ENCODE results near the gene ASTN2.

ASTN2 gene

DNA sequence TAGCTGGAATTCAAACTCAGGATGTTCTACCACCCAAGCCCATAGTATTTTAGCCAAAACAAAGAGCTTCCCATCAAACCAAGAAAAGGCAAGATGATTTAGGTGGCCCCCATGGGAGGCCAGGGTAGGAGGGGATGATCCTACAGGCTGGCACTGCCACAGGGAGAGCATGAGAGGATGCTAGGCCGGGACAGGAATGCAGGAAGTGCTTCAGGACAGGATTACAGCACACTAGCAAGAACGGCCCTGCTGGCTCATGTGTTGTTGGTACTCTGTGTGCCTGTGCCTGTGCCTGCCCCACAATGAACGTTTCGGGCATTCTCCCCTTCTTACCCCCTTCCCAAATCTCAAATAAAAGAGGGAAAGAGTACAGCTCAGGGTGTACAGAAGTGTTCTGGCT is 838.5 kb downstream of the ASTN2 start:
- Histone ChIP-seq H3K36me3 (ENCODE audit: insufficient read depth, low read length) (no peaks in the 10 kb centered on the region), H3K9me3 (ENCODE audit: insufficient read depth, low read depth, low read length) (no peaks in the 10 kb centered on the region), H3K27me3 (ENCODE audit: insufficient read depth, low read length) (no peaks in the 10 kb centered on the region), H3K4me1 (ENCODE audit: insufficient read depth, low read length) (no peaks in the 10 kb centered on the region), H3K4me3 (ENCODE audit: low read length) (no peak overlapping the region), H3K9ac (ENCODE audit: low read depth, low read length) (no peak overlapping the region), H3K27ac (ENCODE audit: low read depth, low read length) (no peak overlapping the region)
- WGBS, result 89% methylated on average over 4 of the region's 4 CpGs

- Histone ChIP-seq H3K9ac (ENCODE audit: low read depth, low read length) (no peak overlapping the region), H3K9me3 (ENCODE audit: insufficient read depth, low read depth, low read length) (no peaks in the 10 kb centered on the region), H3K4me1 (ENCODE audit: insufficient read depth, low read length) (peaks cover 5% of the 10 kb centered on the region; the same call in 1 of the 2 replicates), H3K27me3 (ENCODE audit: insufficient read depth, low read length) (no peaks in the 10 kb centered on the region), H3K27ac (ENCODE audit: low read depth, low read length) (no peak overlapping the region), H3K36me3 (ENCODE audit: insufficient read depth, low read length) (no peaks in the 10 kb centered on the region), H3K4me3 (ENCODE audit: low read length) (no peak overlapping the region)
- 81% methylated on average over 1 of the region's 1 CpG for WGBS
Measured at GRCh38 chr9:116574027-116574679, 840.7 kb downstream of the ASTN2 start.

- WGBS, result 41% methylated on average over 12 of the region's 12 CpGs
- peaks cover 12% of the 10 kb centered on the region; the same call in 1 of the 2 replicates for H3K4me1 ChIP-seq (ENCODE audit: insufficient read depth, low read length)
- H3K27ac ChIP-seq (ENCODE audit: low read depth, low read length), result no peak overlapping the region
- no peak overlapping the region for H3K9ac ChIP-seq (ENCODE audit: low read depth, low read length)
- H3K27me3 ChIP-seq (ENCODE audit: insufficient read depth, low read length), result no peaks in the 10 kb centered on the region
- H3K36me3 ChIP-seq (ENCODE audit: insufficient read depth, low read length), result no peaks in the 10 kb centered on the region
- H3K4me3 ChIP-seq (ENCODE audit: low read length), result no peak overlapping the region
- no peaks in the 10 kb centered on the region for H3K9me3 ChIP-seq (ENCODE audit: insufficient read depth, low read depth, low read length)
Measured at GRCh38 chr9:116572095-116572748, 842.6 kb downstream of the ASTN2 start.

DNA sequence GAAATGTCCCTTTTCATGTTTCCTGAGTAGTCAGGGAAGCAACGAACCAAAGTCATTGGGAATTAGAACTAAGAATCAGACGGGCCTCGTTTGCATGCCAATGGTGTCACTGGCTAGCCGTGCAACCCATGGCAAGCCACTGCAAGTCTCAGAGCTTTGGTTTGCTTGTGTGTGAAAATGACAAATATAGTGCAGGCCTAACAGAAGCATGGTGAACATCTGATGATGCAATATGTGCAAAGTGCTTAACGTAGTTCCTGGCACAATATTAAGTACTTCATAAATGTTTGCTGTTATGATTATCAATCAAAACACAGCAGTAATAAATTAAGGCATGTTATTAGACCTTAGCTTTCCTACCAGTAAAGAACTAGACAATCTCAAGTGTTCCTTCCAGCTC is 845.7 kb downstream of the ASTN2 start:
- Histone ChIP-seq H3K4me1 (ENCODE audit: insufficient read depth, low read length) (peaks cover 12% of the 10 kb centered on the region; the same call in 1 of the 2 replicates), H3K27ac (ENCODE audit: low read depth, low read length) (no peak overlapping the region), H3K9me3 (ENCODE audit: insufficient read depth, low read depth, low read length) (no peaks in the 10 kb centered on the region)

GRCh38 chr9:116566677-116567488 is 848.0 kb downstream of the ASTN2 start:
- Histone ChIP-seq H3K27ac (ENCODE audit: low read depth, low read length) (no peak overlapping the region), H3K4me3 (ENCODE audit: low read length) (no peak overlapping the region), H3K9ac (ENCODE audit: low read depth, low read length) (no peak overlapping the region)

More for the DNA sequence above, 845.7 kb downstream of the ASTN2 start:
- Histone ChIP-seq H3K36me3 (ENCODE audit: insufficient read depth, low read length) (no peaks in the 10 kb centered on the region), H3K9ac (ENCODE audit: low read depth, low read length) (no peak overlapping the region), H3K4me3 (ENCODE audit: low read length) (no peak overlapping the region), H3K27me3 (ENCODE audit: insufficient read depth, low read length) (no peaks in the 10 kb centered on the region)
- WGBS, result 48% methylated on average over 5 of the region's 5 CpGs

DNA sequence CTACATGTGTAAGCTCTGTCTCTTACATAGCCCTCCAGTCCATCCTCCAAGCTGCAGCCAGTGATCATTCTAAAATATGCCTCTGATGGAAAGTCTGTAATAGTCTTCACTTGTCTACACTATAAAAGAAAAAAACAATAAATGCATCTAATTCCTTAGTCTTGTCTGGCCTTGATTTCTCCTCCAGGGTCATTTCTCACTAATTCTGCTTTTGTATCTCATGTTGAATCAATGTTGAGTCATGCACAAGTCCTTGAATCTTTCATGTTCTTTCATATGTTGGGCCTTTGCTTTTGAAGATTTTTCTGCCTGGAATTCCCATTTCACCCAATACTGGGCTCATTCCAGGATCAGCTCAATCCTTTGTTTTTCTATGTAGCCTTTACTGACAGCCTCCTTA is 848.9 kb downstream of the ASTN2 start:
- Histone ChIP-seq H3K36me3 (ENCODE audit: insufficient read depth, low read length) (no peaks in the 10 kb centered on the region), H3K4me3 (ENCODE audit: low read length) (no peak overlapping the region), H3K27ac (ENCODE audit: low read depth, low read length) (no peak overlapping the region), H3K27me3 (ENCODE audit: insufficient read depth, low read length) (no peaks in the 10 kb centered on the region), H3K9ac (ENCODE audit: low read depth, low read length) (no peak overlapping the region), H3K4me1 (ENCODE audit: insufficient read depth, low read length) (peaks cover 12% of the 10 kb centered on the region; the same call in 1 of the 2 replicates), H3K9me3 (ENCODE audit: insufficient read depth, low read depth, low read length) (no peaks in the 10 kb centered on the region)

More at GRCh38 chr9:116566677-116567488, 848.0 kb downstream of the ASTN2 start:
- Histone ChIP-seq H3K36me3 (ENCODE audit: insufficient read depth, low read length) (no peaks in the 10 kb centered on the region), H3K27me3 (ENCODE audit: insufficient read depth, low read length) (no peaks in the 10 kb centered on the region), H3K9me3 (ENCODE audit: insufficient read depth, low read depth, low read length) (no peaks in the 10 kb centered on the region), H3K4me1 (ENCODE audit: insufficient read depth, low read length) (peaks cover 12% of the 10 kb centered on the region; the same call in 1 of the 2 replicates)
- 94% methylated on average over 4 of the region's 5 CpGs for WGBS

DNA sequence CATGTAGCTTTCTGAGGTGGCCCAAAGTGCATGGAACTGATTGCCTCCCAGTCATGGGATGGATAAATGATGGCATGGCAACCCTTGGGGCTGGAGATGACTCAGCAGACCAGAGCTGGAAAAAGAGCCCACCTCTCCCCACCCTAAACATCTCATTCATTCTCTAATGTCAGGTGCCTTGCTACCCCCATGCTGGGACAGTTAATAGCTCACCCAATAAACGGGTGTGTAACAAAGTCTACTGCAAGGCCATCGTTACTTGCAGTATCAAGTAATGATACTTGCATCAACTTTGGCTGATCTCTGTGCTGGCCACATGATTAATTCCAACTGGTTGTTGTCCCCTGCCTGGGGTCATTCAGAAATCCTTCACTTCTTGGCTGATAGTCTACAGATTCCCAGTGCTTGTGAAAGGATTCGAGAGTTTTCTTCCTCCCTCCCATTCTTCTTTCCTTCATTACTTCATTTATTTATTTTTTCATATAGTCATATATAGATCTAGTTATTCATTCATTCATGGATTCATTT is 850.5 kb downstream of the ASTN2 start:
- Histone ChIP-seq H3K27ac (ENCODE audit: low read depth, low read length) (no peak overlapping the region), H3K36me3 (ENCODE audit: insufficient read depth, low read length) (no peaks in the 10 kb centered on the region), H3K27me3 (ENCODE audit: insufficient read depth, low read length) (no peaks in the 10 kb centered on the region), H3K4me1 (ENCODE audit: insufficient read depth, low read length) (peaks cover 8% of the 10 kb centered on the region; the same call in 1 of the 2 replicates), H3K4me3 (ENCODE audit: low read length) (no peak overlapping the region), H3K9ac (ENCODE audit: low read depth, low read length) (no peak overlapping the region), H3K9me3 (ENCODE audit: insufficient read depth, low read depth, low read length) (no peaks in the 10 kb centered on the region)
- WGBS, result 92% methylated on average over 3 of the region's 3 CpGs

- Histone ChIP-seq H3K36me3 (ENCODE audit: insufficient read depth, low read length) (no peaks in the 10 kb centered on the region), H3K27ac (ENCODE audit: low read depth, low read length) (no peak overlapping the region), H3K4me3 (ENCODE audit: low read length) (no peak overlapping the region), H3K9me3 (ENCODE audit: insufficient read depth, low read depth, low read length) (no peaks in the 10 kb centered on the region), H3K4me1 (ENCODE audit: insufficient read depth, low read length) (no peaks in the 10 kb centered on the region), H3K27me3 (ENCODE audit: insufficient read depth, low read length) (no peaks in the 10 kb centered on the region), H3K9ac (ENCODE audit: low read depth, low read length) (no peak overlapping the region)
- 92% methylated on average over 5 of the region's 5 CpGs for WGBS
Measured at GRCh38 chr9:116558818-116559540, 855.9 kb downstream of the ASTN2 start.

GRCh38 chr9:116558035-116558434 is 856.8 kb downstream of the ASTN2 start:
- no peak overlapping the region for H3K27ac ChIP-seq (ENCODE audit: low read depth, low read length)
- H3K9ac ChIP-seq (ENCODE audit: low read depth, low read length), result no peak overlapping the region
- no peaks in the 10 kb centered on the region for H3K4me1 ChIP-seq (ENCODE audit: insufficient read depth, low read length)
- no peak overlapping the region for H3K4me3 ChIP-seq (ENCODE audit: low read length)
- no peaks in the 10 kb centered on the region for H3K36me3 ChIP-seq (ENCODE audit: insufficient read depth, low read length)
- H3K27me3 ChIP-seq (ENCODE audit: insufficient read depth, low read length), result no peaks in the 10 kb centered on the region
- H3K9me3 ChIP-seq (ENCODE audit: insufficient read depth, low read depth, low read length), result no peaks in the 10 kb centered on the region

DNA sequence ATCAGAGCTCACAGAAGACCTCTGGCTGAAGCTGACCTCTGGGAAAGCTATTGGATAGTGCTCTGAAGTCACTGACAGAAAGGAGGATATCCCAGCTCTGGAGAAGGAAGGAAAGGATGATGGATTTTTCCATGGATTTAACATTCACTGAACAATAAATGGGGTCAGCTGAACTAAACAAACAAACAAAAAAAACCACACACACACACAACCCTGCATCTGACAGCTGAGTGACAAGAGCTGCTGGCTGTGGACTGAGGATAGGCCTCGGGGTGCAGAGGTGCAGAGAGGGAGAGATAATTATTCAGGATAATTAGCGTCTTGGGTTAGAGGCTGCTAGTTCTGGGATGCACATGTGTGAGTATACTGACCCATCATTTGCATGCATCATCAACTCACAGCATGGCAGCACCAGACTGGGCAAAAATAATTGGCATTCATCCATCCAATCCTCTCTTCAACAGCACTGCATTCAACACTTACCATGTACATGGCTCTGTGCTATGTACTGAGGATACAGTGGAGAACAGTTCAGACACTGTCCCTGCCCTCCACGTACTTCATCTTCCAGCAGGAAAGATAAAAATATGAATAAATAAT is 859.2 kb downstream of the ASTN2 start:
- H3K27me3 ChIP-seq (ENCODE audit: insufficient read depth, low read length), result no peaks in the 10 kb centered on the region
- WGBS, result 93% methylated on average over 3 of the region's 3 CpGs
- no peak overlapping the region for H3K9ac ChIP-seq (ENCODE audit: low read depth, low read length)
- no peaks in the 10 kb centered on the region for H3K9me3 ChIP-seq (ENCODE audit: insufficient read depth, low read depth, low read length)
- no peaks in the 10 kb centered on the region for H3K36me3 ChIP-seq (ENCODE audit: insufficient read depth, low read length)
- no peak overlapping the region for H3K4me3 ChIP-seq (ENCODE audit: low read length)
- H3K4me1 ChIP-seq (ENCODE audit: insufficient read depth, low read length), result no peaks in the 10 kb centered on the region
- H3K27ac ChIP-seq (ENCODE audit: low read depth, low read length), result no peak overlapping the region

All from HUES64 (cell line).